ENCODE results near the gene GTPBP3. TPM values are rescaled to one million over a fixed set of nuclear protein-coding genes. Genes with fewer than 3 reads are reported as not detected.

Gene GTPBP3
- total RNA-seq, 2 experiments from 2014 or later = 83.2 to 113 TPM

GRCh38 chr19:17296976-17297375 is 40.4 kb upstream of the GTPBP3 start:
- Histone ChIP-seq H3K36me3 (ENCODE audit: insufficient read depth, low read length) (peaks cover 30% of the 10 kb centered on the region), H2AFZ (ENCODE audit: low read length) (no peak overlapping the region), H3K9me2 (ENCODE audit: insufficient read depth, low read length) (no peaks in the 10 kb centered on the region), H4K20me1 (ENCODE audit: insufficient read depth, low read length) (no peaks in the 10 kb centered on the region), H3K27ac (ENCODE audit: low read depth, low read length, poor library complexity, severe bottlenecking) (no peak overlapping the region), H3K4me1 (ENCODE audit: insufficient read depth, low read length, poor library complexity, severe bottlenecking) (peaks cover 29% of the 10 kb centered on the region), H3K79me2 (ENCODE audit: insufficient read depth, low read depth, low read length) (peaks cover 10% of the 10 kb centered on the region; the same call in 1 of the 2 replicates), H3K9me3 (ENCODE audit: low read length) (no peaks in the 10 kb centered on the region), H3K4me3 (ENCODE audit: low read depth, low read length, poor library complexity, severe bottlenecking) (no peak overlapping the region), H3K4me2 (ENCODE audit: low read length) (no peak overlapping the region)
- POLR2A ChIA-PET = no interaction called here
- no peak for DNase-seq (ENCODE audit: low spot score)
- CTCF ChIA-PET (ENCODE audit: unreplicated experiment) = no interaction called here
- BruUV-seq (replicated peaks) = no TSS peak
- no peak for TF ChIP-seq EZH2phosphoT487 (IDR thresholded peaks at IDR 0.05; ENCODE audit: borderline replicate concordance, low read depth, low read length)
- TF ChIP-seq CTCF (conservative IDR thresholded peaks at IDR 0.05; ENCODE audit: low read length) = no peak
- intact Hi-C loops (cut with micrococcal nuclease; ENCODE audit: unreplicated experiment) = no loop called here

- intact Hi-C loops (cut with micrococcal nuclease; ENCODE audit: unreplicated experiment) = no loop called here
- no peak overlapping the region for H3K27ac ChIP-seq (ENCODE audit: low read depth, low read length, poor library complexity, severe bottlenecking)
- TF ChIP-seq EZH2phosphoT487 (IDR thresholded peaks at IDR 0.05; ENCODE audit: borderline replicate concordance, low read depth, low read length) = no peak
- TF ChIP-seq CTCF (conservative IDR thresholded peaks at IDR 0.05; ENCODE audit: low read length) = no peak
- ChIA-PET CTCF (ENCODE audit: unreplicated experiment) (interaction anchor here (0.6 kb wide), 1 partner anchor 9 kb away, joined by 3 read pairs; no protein-coding TSS in a partner anchor), POLR2A (no interaction called here)
- no TSS peak for BruUV-seq (replicated peaks)
- H3K9me3 ChIP-seq (ENCODE audit: low read length) = no peaks in the 10 kb centered on the region
- H3K4me2 ChIP-seq (ENCODE audit: low read length) = no peak overlapping the region
- peaks cover 27% of the 10 kb centered on the region for H3K36me3 ChIP-seq (ENCODE audit: insufficient read depth, low read length)
- H3K4me3 ChIP-seq (ENCODE audit: low read depth, low read length, poor library complexity, severe bottlenecking) = no peak overlapping the region
- peaks cover 36% of the 10 kb centered on the region for H3K4me1 ChIP-seq (ENCODE audit: insufficient read depth, low read length, poor library complexity, severe bottlenecking)
- no peak overlapping the region for H2AFZ ChIP-seq (ENCODE audit: low read length)
- peaks cover under 1% of the 10 kb centered on the region; the same call in 1 of the 2 replicates for H3K79me2 ChIP-seq (ENCODE audit: insufficient read depth, low read depth, low read length)
- DNase-seq (ENCODE audit: low spot score) = no peak
- no peaks in the 10 kb centered on the region for H3K9me2 ChIP-seq (ENCODE audit: insufficient read depth, low read length)
- H4K20me1 ChIP-seq (ENCODE audit: insufficient read depth, low read length) = no peaks in the 10 kb centered on the region
These were observed 36.2 kb upstream of the GTPBP3 start for GRCh38 chr19:17300992-17301619.
